ENCODE measurements around the gene ADAM10.

Gene ADAM10

GRCh38 chr15:58583171-58583908, 166.2 kb downstream of the ADAM10 start:
- POLR2A ChIA-PET = no interaction called here
- TF ChIP-seq CTCF (IDR thresholded peaks at IDR 0.05; ENCODE audit: insufficient read depth, low read length, missing control alignments) = no peak
- CTCF ChIA-PET = no interaction called here
- H3K4me3 ChIP-seq (ENCODE audit: low read depth, low read length) = no peak overlapping the region
- no peak for DNase-seq (ENCODE audit: low read depth, low spot score)

GRCh38 chr15:58582160-58582559, 167.3 kb downstream of the ADAM10 start:
- no peak for DNase-seq (ENCODE audit: low read depth, low spot score)
- TF ChIP-seq CTCF (IDR thresholded peaks at IDR 0.05; ENCODE audit: insufficient read depth, low read length, missing control alignments) = no peak
- no peak overlapping the region for H3K4me3 ChIP-seq (ENCODE audit: low read depth, low read length)
- CTCF ChIA-PET = no interaction called here
- POLR2A ChIA-PET = no interaction called here

GRCh38 chr15:58576657-58577056, 172.8 kb downstream of the ADAM10 start:
- CTCF ChIA-PET = no interaction called here
- POLR2A ChIA-PET = no interaction called here

GRCh38 chr15:58575045-58575786, 174.3 kb downstream of the ADAM10 start:
- H3K4me3 ChIP-seq (ENCODE audit: low read depth, low read length) = no peak overlapping the region
- ChIA-PET CTCF (interaction anchor here (0.6 to 1.6 kb wide), 5 partner anchors 10 to 31 kb away, joined by 3 to 4 read pairs (median 3); no protein-coding TSS in a partner anchor), POLR2A (no interaction called here)
- no peak for TF ChIP-seq CTCF (IDR thresholded peaks at IDR 0.05; ENCODE audit: insufficient read depth, low read length, missing control alignments)
- no peak for DNase-seq (ENCODE audit: low read depth, low spot score)

More at GRCh38 chr15:58576657-58577056, 172.8 kb downstream of the ADAM10 start:
- no peak for TF ChIP-seq CTCF (IDR thresholded peaks at IDR 0.05; ENCODE audit: insufficient read depth, low read length, missing control alignments)
- no peak overlapping the region for H3K4me3 ChIP-seq (ENCODE audit: low read depth, low read length)
- no peak for DNase-seq (ENCODE audit: low read depth, low spot score)

- H3K4me3 ChIP-seq (ENCODE audit: low read depth, low read length) = no peak overlapping the region
- DNase-seq (ENCODE audit: low read depth, low spot score) = no peak
- CTCF ChIA-PET = interaction anchor here (1.2 to 1.6 kb wide), 3 partner anchors 9 to 18 kb away, joined by 3 to 4 read pairs (median 3); no protein-coding TSS in a partner anchor
- POLR2A ChIA-PET = no interaction called here
- TF ChIP-seq CTCF (IDR thresholded peaks at IDR 0.05; ENCODE audit: insufficient read depth, low read length, missing control alignments) = no peak
Observed at GRCh38 chr15:58574631-58575030, 174.9 kb downstream of the ADAM10 start.

GRCh38 chr15:58573270-58573669, 176.2 kb downstream of the ADAM10 start:
- no peak for DNase-seq (ENCODE audit: low read depth, low spot score)
- CTCF ChIA-PET = no interaction called here
- POLR2A ChIA-PET = no interaction called here
- no peak overlapping the region for H3K4me3 ChIP-seq (ENCODE audit: low read depth, low read length)
- TF ChIP-seq CTCF (IDR thresholded peaks at IDR 0.05; ENCODE audit: insufficient read depth, low read length, missing control alignments) = no peak

Data from AG04449 (cell line).